K562 (cell line): ENCODE measurements around the gene FAM219A. TPM values are rescaled to one million over a fixed set of nuclear protein-coding genes. Genes with fewer than 3 reads are reported as not detected.
A peak's percentile ranks its signal among the peaks of the same experiment; 100 is the strongest.

Experiments
- ATAC-seq: fragments of 200-7000 bp; cut with Tn5 transposase; 3 replicates; pipeline ENCODE4 v1.9.1; 2020; ENCODE audit warnings: moderate library complexity
- BruUV-seq: library from RNA; stranded (reverse); fragments of 400-500 nt; replicated peaks from 2 replicates; lab custom pipeline; 2021; lab: Mats Ljungman, UMichigan
- CTCF ChIA-PET: fragments of 300-600 bp; formaldehyde crosslinking; extraction: SDS; loops from one replicate; lab custom pipeline; 2021; ENCODE audit warnings: low intra/inter-chr PET ratio; lab: Yijun Ruan, JAX
- POLR2A ChIA-PET: fragments of 300-600, 350-650 bp; sonication (Branson Sonifier 250); formaldehyde crosslinking; extraction: SDS; loops from one replicate; lab custom pipeline; 2021; ENCODE audit warnings: antibody characterized with exemption, inconsistent platforms; lab: Yijun Ruan, JAX
- DNase-seq, 4 experiments: peaks; one replicate each; pipeline versions ENCODE4 v3.0.0 to v3.0.0-alpha.2; 2011 to 2018; ENCODE audit warnings: low spot score in 3 of 4, mixed read lengths in 3 of 4; ENCODE audit errors: extremely low read depth in 1 of 4
- FAIRE-seq: peaks from 2 replicates; lab custom pipeline; 2011; peaks lifted over from hg19 to GRCh38; lab: Jason Lieb, UNC
- H2AFZ ChIP-seq: 2 replicates; pipeline ENCODE4 v1.6.0; 2011; ENCODE audit warnings: low read depth, low read length, control low read depth, inconsistent platforms
- H3K27ac ChIP-seq: fragments of 200-600 bp; 3 replicates; pipeline ENCODE4 v1.8.0; 2011; ENCODE audit warnings: low read depth, mild to moderate bottlenecking, control low read depth, inconsistent platforms, low read length, moderate library complexity, mixed read lengths; ENCODE audit errors: extremely low read depth
- H3K27me3 ChIP-seq, 2 experiments: fragments of 300-600 bp in 1 of 2; 2 replicates in 1 of 2; 3 replicates in 1 of 2; pipeline versions ENCODE4 v1.6.0 to v1.8.0; 2011; ENCODE audit warnings: inconsistent platforms in 2 of 2, low read length in 2 of 2, mild to moderate bottlenecking in 1 of 2, mixed read lengths in 1 of 2, moderate library complexity in 1 of 2; ENCODE audit not compliant: control insufficient read depth in 2 of 2, insufficient read depth in 2 of 2
- H3K36me3 ChIP-seq: fragments of 300-600 bp; 3 replicates; pipeline ENCODE4 v1.8.0; 2011; ENCODE audit warnings: mild to moderate bottlenecking, low read length, inconsistent platforms; ENCODE audit not compliant: control insufficient read depth, insufficient read depth
- H3K4me1 ChIP-seq, 2 experiments: fragments of 200-600 bp in 1 of 2; replicated peaks in 1 of 2; 2 replicates in 1 of 2; 3 replicates in 1 of 2; pipeline versions ENCODE4 v1.5.1 to v1.8.0; 2011; ENCODE audit warnings: inconsistent platforms in 2 of 2, low read length in 2 of 2, mild to moderate bottlenecking in 1 of 2, mixed read lengths in 1 of 2, moderate library complexity in 1 of 2; ENCODE audit not compliant: control insufficient read depth in 2 of 2, insufficient read depth in 2 of 2
- H3K4me2 ChIP-seq: 2 replicates; pipeline ENCODE4 v1.6.1; 2011; ENCODE audit warnings: low read length, control low read depth, inconsistent platforms, mixed read lengths; ENCODE audit not compliant: insufficient read depth
- H3K4me3 ChIP-seq: fragments of 200-600 bp; sonication (generic), shearing (Covaris generic); 2 replicates; pipeline ENCODE4 v1.5.1; 2016; ENCODE audit warnings: control low read depth, inconsistent platforms
- H3K79me2 ChIP-seq: fragments of 200-600 bp; 3 replicates; pipeline ENCODE4 v1.8.0; 2011; ENCODE audit warnings: low read length, inconsistent platforms; ENCODE audit not compliant: control insufficient read depth, insufficient read depth
- H3K9ac ChIP-seq, 2 experiments: 2 replicates each; pipeline versions ENCODE4 v1.6.0 to v1.6.1; 2011; ENCODE audit warnings: low read depth in 2 of 2, low read length in 2 of 2, control low read depth in 1 of 2, inconsistent platforms in 1 of 2, mild to moderate bottlenecking in 1 of 2, mixed read lengths in 1 of 2; ENCODE audit not compliant: insufficient read depth in 1 of 2
- H3K9me1 ChIP-seq: one replicate; pipeline ENCODE4 v1.6.0; 2011; ENCODE audit warnings: inconsistent platforms, mild to moderate bottlenecking, low read length, moderate library complexity; ENCODE audit not compliant: control insufficient read depth, insufficient read depth
- H3K9me3 ChIP-seq: replicated peaks from 2 replicates; pipeline ENCODE4 v1.5.1; 2011; ENCODE audit warnings: low read depth, low read length, inconsistent platforms; ENCODE audit not compliant: control insufficient read depth, insufficient read depth
- H4K20me1 ChIP-seq: replicated peaks from 2 replicates; pipeline ENCODE4 v1.6.1; 2011; ENCODE audit warnings: low read length, inconsistent platforms, mixed read lengths; ENCODE audit not compliant: control insufficient read depth, insufficient read depth
- BACH1 ChIP-seq: fragments of 200-800 bp; sonication (Bioruptor generic); IDR thresholded peaks from 2 replicates; pipeline ENCODE4 v1.6.1; 2016; ENCODE audit warnings: missing genetic modification characterization, missing compliant biosample characterization
- KDM1A ChIP-seq, 2 experiments: fragments of 450-650 bp; IDR thresholded peaks; 2 replicates each; pipeline ENCODE4 v1.6.1; 2016; ENCODE audit warnings: mild to moderate bottlenecking in 2 of 2
- MYNN ChIP-seq, 2 experiments: sonication (generic); formaldehyde crosslinking in 1 of 2; IDR thresholded peaks; 2 replicates each; pipeline versions ENCODE4 v1.5.0 to v1.6.1; 2016 to 2020; ENCODE audit warnings: antibody characterized with exemption in 1 of 2, missing genetic modification reagents in 1 of 2
- NCOR1 ChIP-seq: fragments of 450-650 bp; IDR thresholded peaks from 2 replicates; pipeline ENCODE4 v1.6.1; 2016; ENCODE audit warnings: mild to moderate bottlenecking, moderate library complexity
- NFE2 ChIP-seq: IDR thresholded peaks from 2 replicates; pipeline ENCODE4 v1.6.1; 2014; ENCODE audit warnings: antibody characterized with exemption, low read depth
- RBFOX2 ChIP-seq: fragments of 200-400 bp; formaldehyde crosslinking; IDR thresholded peaks from 2 replicates; pipeline ENCODE4 v1.6.1; 2017; ENCODE audit warnings: low read depth, mild to moderate bottlenecking, low read length, moderate library complexity
- TOE1 ChIP-seq, 2 experiments: fragments of 450-650 bp in 1 of 2; sonication (generic) in 1 of 2; formaldehyde crosslinking in 1 of 2; IDR thresholded peaks; 2 replicates each; pipeline versions ENCODE4 v1.7.1 to v1.8.0; 2016 to 2022; ENCODE audit warnings: borderline replicate concordance in 2 of 2, mild to moderate bottlenecking in 2 of 2, antibody characterized with exemption in 1 of 2, inconsistent platforms in 1 of 2, low read depth in 1 of 2, missing genetic modification reagents in 1 of 2, moderate library complexity in 1 of 2
- ZFP30 ChIP-seq: fragments of 250-450 bp; sonication (Bioruptor Pico); IDR thresholded peaks from 2 replicates; pipeline ENCODE4 v1.8.0; 2022; ENCODE audit warnings: moderate library complexity, mild to moderate bottlenecking, inconsistent platforms, borderline replicate concordance
- ZNF75A ChIP-seq: fragments of 450-650 bp; formaldehyde crosslinking; IDR thresholded peaks from 2 replicates; pipeline ENCODE4 v1.4.0; 2020; ENCODE audit warnings: mild to moderate bottlenecking
- WGBS: fragments of 100-300 bp; shearing (Covaris generic); methylation state at CpG from one replicate; pipeline ENCODE4 v1.1.6; 2016; ENCODE audit warnings: low coverage, mixed read lengths; ENCODE audit not compliant: insufficient coverage; ENCODE audit errors: missing lambda C conversion rate; 5-methylcytosine and 5-hydroxymethylcytosine counted together
- in situ Hi-C: fragments of 300-500 bp; cut with MboI; formaldehyde crosslinking; loops from 4 replicates; pipeline ENCODE4 v1.15.0; 2018; ENCODE audit warnings: inconsistent platforms, mixed read lengths
- intact Hi-C: fragments of 100-400 bp; cut with micrococcal nuclease; formaldehyde crosslinking; loops from 2 replicates; pipeline ENCODE4 v1.14.2; 2022
- polyA plus RNA-seq, 8 experiments: library from polyadenylated mRNA; depleted of rRNA in 4 of 8; stranded (reverse) in 5 of 8; unstranded in 3 of 8; fragments of >200 nt; fragmentation: Nextera tagmentation in 2 of 8; fragmentation: Illumina TruSeq in 1 of 8; extraction: Ambion mirVana in 2 of 8; extraction: Trizol in 1 of 8; gene quantifications; 2 replicates each; pipeline versions ENCODE4 v1.2.1 to v1.2.3, GENCODE V29; 2011 to 2014; ENCODE audit warnings: inconsistent platforms in 1 of 8, missing spikeins in 1 of 8
- total RNA-seq, 7 experiments: library from RNA; depleted of rRNA in 6 of 7; stranded (reverse); fragments of >200 nt in 6 of 7; fragmentation: Illumina TruSeq in 2 of 7; extraction: Trizol in 2 of 7; gene quantifications; 2 replicates each; pipeline versions ENCODE4 v1.2.1 to v1.2.3, GENCODE V29; 2011 to 2021; ENCODE audit warnings: low replicate concordance in 1 of 7
- TF ChIP-seq, protein P1 (sequence below): fragments of 450-650 bp; IDR thresholded peaks from 2 replicates; pipeline ENCODE4 v1.6.1; 2018; ENCODE audit warnings: mild to moderate bottlenecking, low read depth; ENCODE audit not compliant: partially characterized antibody
- TF ChIP-seq, protein P2 (sequence below): sonication (generic); formaldehyde crosslinking; IDR thresholded peaks from 2 replicates; pipeline ENCODE4 v1.8.0; 2023; ENCODE audit warnings: mild to moderate bottlenecking, missing genetic modification reagents
- TF ChIP-seq, protein P3 (sequence below): conservative IDR thresholded peaks from 2 replicates; pipeline ENCODE4 v1.6.1; 2011; ENCODE audit warnings: low read depth, mild to moderate bottlenecking, low read length; ENCODE audit not compliant: control insufficient read depth

FAM219A gene
- total and polyA plus RNA-seq, 9 of the 15 experiments (the other 6 are each of a cell fraction or from before 2014, with no cell fraction given): 0.63 to 8.6 (median 2.9) TPM

DNA sequence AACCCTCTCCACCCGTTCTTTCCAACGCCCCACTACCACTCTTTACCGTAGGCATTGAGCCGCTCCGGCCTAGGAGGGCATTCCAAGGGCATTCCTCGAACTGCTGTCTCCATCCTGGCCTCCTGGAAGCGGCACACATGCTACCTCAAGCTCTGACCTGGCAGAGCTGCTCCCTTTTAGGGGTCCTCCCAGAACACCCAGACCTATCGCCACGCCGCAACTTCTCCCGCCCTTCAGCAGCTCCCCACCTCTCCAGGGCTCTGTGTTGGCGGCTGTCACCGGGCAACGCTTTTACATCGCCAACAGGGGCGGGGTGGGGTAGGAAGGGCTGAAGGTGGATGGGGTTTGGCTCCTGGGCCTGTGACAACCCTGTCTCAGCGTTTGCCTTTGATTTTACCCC, 77.0 kb downstream of the FAM219A start (continued):
- TF ChIP-seq, protein P1, sequence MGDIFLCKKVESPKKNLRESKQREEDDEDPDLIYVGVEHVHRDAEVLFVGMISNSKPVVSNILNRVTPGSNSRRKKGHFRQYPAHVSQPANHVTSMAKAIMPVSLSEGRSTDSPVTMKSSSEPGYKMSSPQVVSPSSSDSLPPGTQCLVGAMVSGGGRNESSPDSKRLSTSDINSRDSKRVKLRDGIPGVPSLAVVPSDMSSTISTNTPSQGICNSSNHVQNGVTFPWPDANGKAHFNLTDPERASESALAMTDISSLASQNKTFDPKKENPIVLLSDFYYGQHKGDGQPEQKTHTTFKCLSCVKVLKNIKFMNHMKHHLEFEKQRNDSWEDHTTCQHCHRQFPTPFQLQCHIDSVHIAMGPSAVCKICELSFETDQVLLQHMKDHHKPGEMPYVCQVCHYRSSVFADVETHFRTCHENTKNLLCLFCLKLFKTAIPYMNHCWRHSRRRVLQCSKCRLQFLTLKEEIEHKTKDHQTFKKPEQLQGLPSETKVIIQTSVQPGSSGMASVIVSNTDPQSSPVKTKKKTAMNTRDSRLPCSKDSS: no peak
- TF ChIP-seq TOE1 (IDR thresholded peaks at IDR 0.05; ENCODE audit: borderline replicate concordance) (no peak), TOE1 (CRISPR knock-in tag; IDR thresholded peaks at IDR 0.05; ENCODE audit: borderline replicate concordance, low read depth) (no peak), BACH1 (tag) (no peak), NFE2 (no peak), KDM1A (IDR thresholded peaks at IDR 0.05) (no peak), NCOR1 (no peak), ZFP30 (CRISPR knock-in tag) (no peak), ZNF75A (CRISPR knock-in tag) (no peak)

DNA sequence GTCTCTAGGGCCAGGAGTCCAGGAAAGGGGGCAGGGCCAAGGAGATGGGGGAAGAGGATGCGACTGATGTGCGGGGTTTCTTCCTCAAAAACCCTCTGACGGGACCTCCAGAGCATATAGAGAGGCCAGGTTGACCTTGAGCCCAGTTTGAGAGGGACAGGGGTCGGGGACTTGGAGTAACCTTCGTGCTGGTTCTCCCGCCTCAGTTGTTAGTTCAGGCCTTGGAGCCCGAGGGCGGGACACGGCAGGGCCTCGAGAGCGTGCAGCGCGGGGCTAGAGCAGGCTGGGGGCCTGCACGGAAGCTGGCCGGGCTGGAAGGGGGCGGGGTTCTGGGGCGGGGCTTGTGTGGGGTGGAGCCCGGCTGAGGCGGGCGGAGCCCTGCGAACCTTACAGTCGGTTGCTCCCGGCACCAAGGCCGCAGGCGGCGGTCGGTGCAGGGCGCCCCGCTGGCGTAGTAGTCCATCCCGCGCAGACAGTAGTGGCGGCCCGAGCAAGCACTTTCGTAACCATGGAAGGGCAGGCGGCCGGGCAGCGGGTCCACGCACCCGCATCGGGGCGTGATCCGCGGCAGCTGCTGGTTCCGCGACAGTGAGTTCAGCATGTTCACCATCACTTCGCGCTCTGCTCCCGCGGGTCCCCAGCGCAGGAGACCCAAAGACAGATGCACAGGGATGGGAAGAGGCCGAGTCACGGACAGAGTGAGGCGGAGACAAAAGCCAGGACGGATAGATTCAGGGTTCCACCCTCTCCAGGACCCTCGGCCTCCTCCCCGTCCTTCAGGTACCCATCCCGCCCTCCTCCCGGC, 77.7 kb downstream of the FAM219A start:
- Histone ChIP-seq H3K79me2 (no peaks in the 10 kb centered on the region), H2AFZ (peak overlapping the region; percentile 96), H3K9ac (peak overlapping the region in 1 of 2 experiments; percentile 88; a peak in 2 of 4 replicates), H3K9me1 (no peaks in the 10 kb centered on the region), H3K27me3 (no peaks in the 10 kb centered on the region), H3K36me3 (no peaks in the 10 kb centered on the region), H3K4me3 (peak overlapping the region; percentile 35), H3K4me1 (peaks cover 9 to 39% of the 10 kb centered on the region in 2 experiments; a peak in 4 of 5 replicates), H3K4me2 (peak overlapping the region; percentile 73), H3K27ac (peak overlapping the region; percentile 32; the same call in 2 of the 3 replicates), H4K20me1 (no peaks in the 10 kb centered on the region), H3K9me3 (no peaks in the 10 kb centered on the region)
- DNase-seq: peak; percentile 83 to 93 (median 92)
- in situ Hi-C loops: no loop called here
- FAIRE-seq: no peak
- no TSS peak for BruUV-seq
- ATAC-seq: peak; percentile 83
- POLR2A ChIA-PET: interaction anchor here (0.5 to 0.7 kb wide), 2 partner anchors 39 to 193 kb away, joined by 3 to 4 read pairs; no protein-coding TSS in a partner anchor
- CTCF ChIA-PET: no interaction called here
- 12% methylated on average over 31 of the region's 59 CpGs for WGBS
- intact Hi-C loops: no loop called here
- TF ChIP-seq, protein P2, sequence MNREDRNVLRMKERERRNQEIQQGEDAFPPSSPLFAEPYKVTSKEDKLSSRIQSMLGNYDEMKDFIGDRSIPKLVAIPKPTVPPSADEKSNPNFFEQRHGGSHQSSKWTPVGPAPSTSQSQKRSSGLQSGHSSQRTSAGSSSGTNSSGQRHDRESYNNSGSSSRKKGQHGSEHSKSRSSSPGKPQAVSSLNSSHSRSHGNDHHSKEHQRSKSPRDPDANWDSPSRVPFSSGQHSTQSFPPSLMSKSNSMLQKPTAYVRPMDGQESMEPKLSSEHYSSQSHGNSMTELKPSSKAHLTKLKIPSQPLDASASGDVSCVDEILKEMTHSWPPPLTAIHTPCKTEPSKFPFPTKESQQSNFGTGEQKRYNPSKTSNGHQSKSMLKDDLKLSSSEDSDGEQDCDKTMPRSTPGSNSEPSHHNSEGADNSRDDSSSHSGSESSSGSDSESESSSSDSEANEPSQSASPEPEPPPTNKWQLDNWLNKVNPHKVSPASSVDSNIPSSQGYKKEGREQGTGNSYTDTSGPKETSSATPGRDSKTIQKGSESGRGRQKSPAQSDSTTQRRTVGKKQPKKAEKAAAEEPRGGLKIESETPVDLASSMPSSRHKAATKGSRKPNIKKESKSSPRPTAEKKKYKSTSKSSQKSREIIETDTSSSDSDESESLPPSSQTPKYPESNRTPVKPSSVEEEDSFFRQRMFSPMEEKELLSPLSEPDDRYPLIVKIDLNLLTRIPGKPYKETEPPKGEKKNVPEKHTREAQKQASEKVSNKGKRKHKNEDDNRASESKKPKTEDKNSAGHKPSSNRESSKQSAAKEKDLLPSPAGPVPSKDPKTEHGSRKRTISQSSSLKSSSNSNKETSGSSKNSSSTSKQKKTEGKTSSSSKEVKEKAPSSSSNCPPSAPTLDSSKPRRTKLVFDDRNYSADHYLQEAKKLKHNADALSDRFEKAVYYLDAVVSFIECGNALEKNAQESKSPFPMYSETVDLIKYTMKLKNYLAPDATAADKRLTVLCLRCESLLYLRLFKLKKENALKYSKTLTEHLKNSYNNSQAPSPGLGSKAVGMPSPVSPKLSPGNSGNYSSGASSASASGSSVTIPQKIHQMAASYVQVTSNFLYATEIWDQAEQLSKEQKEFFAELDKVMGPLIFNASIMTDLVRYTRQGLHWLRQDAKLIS (CRISPR knock-in tag): no peak
- TF ChIP-seq MYNN (IDR thresholded peaks at IDR 0.05) (peak; percentile 48; the same call in 1 of the 2 replicates), MYNN (CRISPR knock-in tag; IDR thresholded peaks at IDR 0.05) (no peak), RBFOX2 (peak; percentile 73)
- TF ChIP-seq, protein P3, sequence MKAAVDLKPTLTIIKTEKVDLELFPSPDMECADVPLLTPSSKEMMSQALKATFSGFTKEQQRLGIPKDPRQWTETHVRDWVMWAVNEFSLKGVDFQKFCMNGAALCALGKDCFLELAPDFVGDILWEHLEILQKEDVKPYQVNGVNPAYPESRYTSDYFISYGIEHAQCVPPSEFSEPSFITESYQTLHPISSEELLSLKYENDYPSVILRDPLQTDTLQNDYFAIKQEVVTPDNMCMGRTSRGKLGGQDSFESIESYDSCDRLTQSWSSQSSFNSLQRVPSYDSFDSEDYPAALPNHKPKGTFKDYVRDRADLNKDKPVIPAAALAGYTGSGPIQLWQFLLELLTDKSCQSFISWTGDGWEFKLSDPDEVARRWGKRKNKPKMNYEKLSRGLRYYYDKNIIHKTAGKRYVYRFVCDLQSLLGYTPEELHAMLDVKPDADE: 0 out of 2 replicates have a peak, but pooled peaks have one; percentile 34
